HG03571 (cell line): Measurements from ENCODE around the gene LRR1.
"Not testable (repeated sequence)": the region's sequence is repeated elsewhere in the genome, so short reads cannot be mapped to it uniquely, and the experiment has no call there.

Experiments
- ATAC-seq: cut with Tn5 transposase; IDR thresholded peaks from one replicate; pipeline ENCODE4 v1.9.1; 2021; ENCODE audit not compliant: unreplicated experiment

The LRR1 gene

DNA sequence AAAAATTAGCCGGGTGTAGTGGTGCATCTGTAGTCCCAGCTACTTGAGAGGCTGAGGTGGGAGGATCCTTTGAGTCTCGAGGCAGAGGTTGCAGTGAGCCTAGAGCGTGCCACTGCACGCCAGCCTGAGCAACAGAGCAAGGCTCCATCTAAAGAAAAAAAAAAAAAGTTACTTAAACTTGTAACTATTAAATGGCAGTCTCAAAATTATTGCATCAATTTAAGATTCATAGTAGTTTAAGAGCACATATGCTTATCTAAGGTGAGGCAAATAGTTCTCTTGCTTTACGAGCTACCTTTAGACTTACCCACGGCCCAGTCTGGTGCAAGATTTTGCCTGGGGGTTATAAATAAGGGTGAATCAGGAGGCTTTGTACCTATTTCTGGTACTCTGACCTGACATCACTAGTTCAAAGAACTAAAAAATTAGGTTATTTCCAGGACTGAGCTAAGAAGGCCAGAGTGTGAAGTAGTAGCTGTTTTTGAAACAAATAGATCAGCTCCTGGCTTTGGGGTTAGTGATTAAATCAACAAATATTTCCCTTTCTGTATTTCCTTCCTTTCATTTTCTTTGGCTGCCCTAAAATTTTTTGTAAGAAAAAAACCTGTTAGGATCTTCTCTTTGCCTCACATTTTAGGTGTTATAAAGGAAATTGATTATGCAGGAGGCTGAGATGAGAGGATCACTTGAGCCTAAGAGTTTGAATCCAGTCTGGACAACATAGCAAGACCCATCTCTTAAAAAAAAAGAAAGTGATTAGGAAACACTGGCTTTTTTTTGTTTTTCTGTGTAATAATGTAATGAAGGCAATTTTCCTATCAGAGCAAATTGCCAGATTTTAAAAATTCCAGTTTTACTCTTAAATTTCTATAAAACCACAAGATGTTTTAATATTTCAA is 25.4 kb downstream of the LRR1 start:
- no peak for ATAC-seq

DNA sequence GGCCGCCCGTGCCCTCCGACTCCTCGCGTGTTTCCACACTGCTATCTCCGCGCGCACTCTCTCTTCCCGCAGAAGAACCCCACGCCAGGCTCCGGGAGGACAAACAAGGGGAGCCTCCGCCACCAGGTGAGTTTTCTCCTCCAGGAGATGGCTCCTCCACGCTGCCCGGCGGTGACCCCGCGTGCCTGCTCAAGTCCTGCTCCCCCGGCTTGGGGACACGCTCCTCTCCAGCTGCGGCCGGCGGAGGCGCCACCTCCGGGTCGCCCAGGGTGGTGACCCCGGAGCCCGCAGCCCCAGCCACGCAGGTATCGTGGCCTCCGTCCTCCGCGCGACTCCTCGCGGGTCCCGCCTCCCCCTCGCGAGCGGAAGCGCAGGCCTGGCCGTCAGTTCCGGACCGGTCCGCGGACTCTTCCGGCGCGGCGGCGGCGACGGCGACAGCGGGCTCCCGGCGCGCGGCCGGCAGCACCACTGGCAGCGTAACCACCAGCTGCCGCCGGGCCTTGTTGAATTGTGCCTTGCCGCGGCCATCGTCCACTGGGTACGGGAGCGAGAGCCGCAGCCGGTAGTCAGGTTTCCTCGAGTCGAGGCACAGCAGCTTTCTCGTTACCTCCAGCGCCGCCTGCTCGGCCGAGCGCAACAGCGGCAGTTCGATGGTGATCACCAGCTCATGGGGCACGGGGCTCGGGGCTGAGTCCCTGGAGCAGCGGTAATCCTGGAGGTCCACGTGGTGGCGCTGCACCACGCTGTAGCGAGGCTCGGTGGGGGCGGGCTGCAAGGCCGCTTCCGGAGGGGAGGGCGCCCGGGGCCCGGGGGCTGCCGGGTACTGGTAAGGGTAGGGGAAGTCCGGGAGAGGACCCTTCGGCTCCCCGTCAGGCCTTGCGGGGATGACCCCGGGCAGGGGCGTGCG is 35.2 kb downstream of the LRR1 start:
- ATAC-seq: peak; percentile 80

DNA sequence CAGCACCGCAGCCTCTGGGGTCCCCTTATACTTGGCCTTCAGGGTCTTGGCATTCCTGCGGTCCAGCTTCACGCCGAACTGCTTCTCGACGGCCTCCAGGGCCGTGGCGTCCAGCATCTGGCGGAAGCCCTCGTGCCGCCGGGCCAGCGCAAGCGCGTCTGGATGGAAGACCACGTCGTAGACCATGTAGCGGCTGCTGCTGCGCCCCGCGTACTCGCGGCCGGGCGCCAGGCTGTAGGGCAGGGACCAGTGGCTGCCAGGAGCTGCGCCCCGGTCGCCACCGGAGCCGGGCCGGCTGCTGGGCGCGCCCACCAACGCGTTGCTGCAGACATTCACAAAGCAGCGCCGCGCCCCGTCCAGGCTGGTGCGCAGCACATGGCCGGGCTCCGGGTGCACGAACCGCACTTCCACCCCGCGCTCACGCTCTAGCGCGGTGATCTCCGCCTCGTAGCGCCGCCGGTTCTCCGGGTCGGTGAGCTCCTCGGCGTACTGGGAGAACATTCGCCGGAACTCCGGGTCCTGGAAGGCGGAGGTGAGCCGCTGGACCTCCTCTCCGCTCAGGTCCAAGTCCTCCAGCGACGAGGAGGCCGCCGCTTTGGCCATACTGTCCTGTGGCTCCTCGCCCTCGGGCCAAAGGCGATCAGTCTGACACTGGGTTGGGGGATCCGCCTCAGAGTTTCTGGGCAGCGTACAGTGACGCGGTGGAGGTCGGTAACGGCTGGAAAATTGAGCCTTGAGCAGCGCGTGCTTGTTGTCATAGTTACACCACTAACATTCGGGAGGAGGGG is 36.0 kb downstream of the LRR1 start, which contains the start of gene DNAAF2:
Gene DNAAF2 (minus strand): TSS at position 698 of the 788 bp plus-strand sequence. CDS start 95 bp downstream, at position 603.
- ATAC-seq: peak; percentile 25

DNA sequence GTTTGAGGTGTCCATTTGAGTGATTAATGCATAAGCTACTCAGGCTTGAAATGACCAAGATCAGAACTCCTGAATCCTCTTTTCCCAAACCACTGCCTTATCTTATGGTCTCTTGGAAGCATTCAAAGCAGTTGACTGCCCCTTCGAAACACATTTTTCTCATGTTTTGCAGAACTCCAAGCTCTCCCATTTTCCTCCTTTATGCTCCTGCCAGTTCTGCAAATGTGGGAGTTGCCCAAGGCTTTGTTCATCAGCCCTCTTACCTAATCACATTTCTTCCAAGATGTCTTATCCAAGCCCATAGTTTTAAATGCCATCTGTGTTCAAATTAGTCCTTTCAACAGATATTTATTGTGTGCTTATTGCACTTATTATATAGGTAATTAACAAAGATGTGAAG is 38.1 kb downstream of the LRR1 start:
- no peak for ATAC-seq

DNA sequence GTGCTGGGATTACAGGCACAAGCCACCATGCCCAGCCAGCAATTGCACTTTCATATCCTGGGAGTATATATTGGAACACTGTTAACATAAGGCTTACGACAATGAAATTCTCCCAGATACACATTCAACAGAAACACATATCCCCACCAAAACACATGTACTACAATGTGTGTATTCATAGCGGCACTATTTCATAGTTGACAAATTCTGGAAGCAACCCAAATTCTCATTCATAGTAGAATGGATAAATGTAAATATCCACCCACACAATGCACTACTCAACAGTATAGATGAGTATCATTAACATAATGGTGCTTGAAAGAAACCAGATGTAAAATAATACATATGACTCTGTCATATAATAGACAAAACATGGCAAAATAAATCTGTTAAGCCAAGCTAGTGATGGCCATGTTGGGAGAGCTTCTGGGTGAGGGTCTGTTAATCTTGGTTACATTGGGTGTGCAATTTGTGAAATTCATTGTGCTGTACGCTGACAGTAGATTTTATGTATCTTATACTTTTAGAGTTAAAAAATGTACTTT is 38.9 kb downstream of the LRR1 start:
- ATAC-seq: no peak

DNA sequence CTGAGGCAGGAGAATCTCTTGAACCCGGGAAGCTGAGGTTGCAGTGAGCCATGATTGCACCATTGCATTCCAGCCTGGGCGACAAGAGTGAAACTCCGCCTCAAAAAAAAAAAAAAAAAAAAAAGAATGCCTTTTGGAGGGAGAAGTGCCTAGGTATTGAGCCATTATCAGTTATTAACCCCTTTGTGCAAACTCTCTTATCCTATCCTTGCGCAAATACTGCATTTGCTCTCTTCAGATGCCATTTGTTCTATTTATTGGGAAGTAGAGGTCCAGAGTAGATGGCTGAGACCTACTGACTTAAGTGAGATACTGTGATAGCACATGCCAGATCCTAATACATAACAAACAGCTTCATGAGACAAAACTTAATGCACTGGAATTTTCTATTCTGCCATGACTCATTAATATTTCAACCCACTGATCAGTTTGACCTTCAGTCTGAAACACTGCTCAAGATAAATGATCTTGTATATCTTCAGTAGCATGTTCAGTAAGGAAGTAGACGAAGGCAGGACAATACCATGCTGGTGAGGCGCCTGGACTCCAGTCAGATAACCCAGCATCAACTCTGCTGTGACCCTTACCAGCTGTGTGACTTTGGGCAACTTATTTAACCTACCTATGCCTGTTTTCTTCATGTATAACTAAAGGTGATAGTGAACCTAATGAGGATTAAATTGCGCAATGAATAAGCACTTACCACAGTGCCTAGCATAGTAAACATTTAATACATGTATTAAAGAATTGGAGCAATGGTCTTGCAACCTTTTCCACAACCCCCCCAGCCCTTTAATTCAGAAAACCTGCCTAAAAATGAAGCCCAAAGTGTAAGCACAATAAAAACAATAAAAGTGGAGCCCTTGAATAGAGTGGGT is 42.0 kb downstream of the LRR1 start:
- no peak for ATAC-seq

DNA sequence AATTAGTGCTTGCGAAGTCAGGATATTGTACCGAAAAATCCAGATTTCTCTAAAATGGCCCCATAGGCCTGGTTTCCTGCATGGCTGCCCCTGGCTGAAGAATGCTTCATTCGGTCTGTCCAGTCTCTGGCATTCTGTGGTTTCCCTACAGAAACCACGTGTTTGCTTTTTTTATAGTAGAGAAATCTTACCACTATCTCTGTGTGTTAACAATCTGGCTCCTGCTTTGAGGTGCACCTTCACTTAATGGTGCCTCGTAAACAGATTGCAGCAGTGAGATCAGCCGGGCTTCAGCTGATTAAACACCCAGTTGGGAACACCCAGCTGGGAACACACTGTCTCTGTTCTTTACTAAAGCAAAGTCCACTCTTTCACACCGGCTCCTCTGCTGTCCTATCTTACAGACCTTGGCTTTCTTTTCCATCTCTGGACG is 43.0 kb downstream of the LRR1 start:
- ATAC-seq: no peak

DNA sequence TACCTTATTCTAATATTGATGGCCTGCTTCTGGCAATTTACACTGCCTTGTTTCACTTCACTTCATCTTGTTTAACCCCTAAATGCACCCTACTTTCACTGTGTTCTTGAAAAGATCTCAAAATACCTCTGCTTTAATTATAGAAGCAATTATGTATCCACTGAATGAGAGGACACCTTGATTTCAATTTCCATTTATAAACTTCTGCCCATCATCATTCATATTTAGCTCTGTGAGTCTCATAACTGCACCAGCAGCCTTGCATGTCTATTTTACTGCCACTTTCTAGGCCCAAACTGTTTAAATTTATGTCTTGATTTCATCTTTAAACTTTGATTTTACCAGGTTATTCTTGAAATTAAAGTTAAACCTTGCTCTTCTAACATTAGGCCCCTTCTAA is 43.4 kb downstream of the LRR1 start:
- no peak for ATAC-seq

DNA sequence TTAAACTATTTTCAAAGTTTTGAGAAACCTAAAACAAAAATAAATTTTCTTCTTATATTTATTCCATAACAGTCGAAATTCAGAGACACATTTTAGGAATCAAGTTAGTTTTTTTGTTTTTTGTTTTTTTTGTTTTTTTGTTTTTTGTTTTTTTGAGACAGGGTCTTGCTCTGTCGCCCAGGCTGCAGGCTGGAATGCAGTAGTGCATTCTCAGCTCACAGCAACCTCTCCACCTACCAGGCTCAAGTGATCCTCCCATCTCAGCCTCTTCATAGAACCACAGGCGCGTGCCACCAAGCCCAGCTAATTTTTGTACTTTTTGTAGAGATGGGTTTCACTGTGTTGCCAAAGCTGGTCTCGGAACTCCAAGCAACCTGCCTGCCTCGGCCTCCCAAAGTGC is 54.8 kb downstream of the LRR1 start:
- no peak for ATAC-seq

DNA sequence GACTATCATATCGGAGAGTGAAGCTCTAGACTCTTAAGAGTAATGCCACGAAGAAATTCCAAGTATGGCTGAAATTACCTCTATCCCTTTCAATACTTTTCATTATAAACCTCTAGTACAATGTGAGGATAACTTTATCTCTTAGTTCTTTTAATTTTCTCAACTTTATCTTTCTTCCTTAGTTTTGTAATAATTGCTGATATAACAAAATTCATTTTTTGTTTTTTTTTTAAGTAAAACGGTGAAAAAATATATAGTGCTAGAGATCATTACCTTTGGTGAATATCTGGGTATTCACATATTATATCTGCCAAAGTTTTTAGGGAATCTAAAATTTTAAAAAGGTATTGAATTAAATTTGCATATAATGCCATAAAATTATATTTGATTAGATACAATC is 55.8 kb downstream of the LRR1 start:
- ATAC-seq: no peak

DNA sequence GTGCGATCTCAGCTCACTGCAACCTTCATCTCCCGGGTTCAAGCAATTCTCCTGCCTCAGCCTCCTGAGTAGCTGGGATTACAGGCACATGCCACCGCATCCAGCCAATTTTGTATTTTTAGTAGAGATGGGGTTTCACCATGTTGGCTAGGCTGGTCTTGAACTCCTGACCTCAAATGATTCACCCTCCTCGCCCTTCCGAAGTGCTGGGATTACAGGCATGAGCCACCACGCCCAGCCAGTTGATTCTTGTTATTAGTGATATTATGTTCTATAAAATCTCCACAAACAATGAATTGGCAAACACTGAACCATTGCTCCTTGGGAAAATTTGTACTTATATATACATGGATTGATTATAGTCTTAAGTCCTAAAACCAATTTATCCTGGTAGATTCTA is 58.8 kb downstream of the LRR1 start:
- ATAC-seq: not testable (repeated sequence)

DNA sequence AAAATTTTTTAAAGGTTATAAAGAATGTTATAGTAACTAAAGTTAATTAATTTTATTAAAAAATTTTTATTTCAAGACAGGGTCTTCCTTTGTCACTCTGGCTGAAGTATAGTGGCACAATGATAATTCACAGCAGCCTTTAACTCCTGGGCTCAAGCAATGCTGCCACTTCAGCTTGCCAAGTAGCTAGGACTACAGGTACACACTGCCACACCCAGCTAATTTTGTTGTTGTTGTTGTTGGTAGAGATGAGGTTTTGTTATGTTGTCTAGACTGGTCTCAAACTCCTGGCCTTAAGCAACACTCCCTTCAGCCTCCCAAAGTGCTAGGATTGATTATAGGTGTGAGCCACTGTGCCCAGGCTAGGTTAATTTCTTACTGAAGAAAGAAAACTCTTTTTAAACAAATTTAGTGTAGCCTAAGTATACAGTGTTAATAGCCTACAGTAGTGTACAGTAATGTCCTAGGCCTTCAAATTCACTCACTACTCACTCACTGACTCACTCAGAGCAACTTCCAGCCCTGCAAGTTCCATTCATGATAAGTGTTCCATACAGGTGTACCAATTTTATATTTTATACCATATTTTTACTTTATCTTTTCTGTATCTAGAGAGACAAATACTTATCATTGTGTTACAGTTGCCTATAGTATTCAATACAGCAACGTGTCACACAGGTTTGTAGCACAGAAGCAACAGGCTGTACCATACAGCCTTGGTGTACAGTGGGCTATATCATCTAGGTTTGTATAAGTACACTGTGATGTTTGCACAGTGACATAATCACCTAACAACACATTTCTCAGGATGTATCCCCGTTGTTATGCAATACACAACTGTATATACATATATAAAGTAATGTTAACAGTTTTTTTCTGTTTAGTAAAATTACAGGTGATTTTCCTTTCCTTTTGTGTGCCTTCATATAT is 61.1 kb downstream of the LRR1 start:
- ATAC-seq: no peak
